GM23338 (cell line): ENCODE results near the gene CROCC2. TPM values are rescaled to one million over a fixed set of nuclear protein-coding genes. Genes with fewer than 3 reads are reported as not detected.

Experiments
- ATAC-seq: fragments of 200-7000 bp; cut with Tn5 transposase; 3 replicates; pipeline ENCODE4 v1.9.1; 2020
- DNase-seq: peaks from one replicate; pipeline ENCODE4 v3.0.0-alpha.2; 2015; ENCODE audit warnings: low spot score
- H2AFZ ChIP-seq: fragments of 200-600 bp; sonication (generic); 2 replicates; pipeline ENCODE4 v1.8.0; 2016; ENCODE audit warnings: antibody characterized with exemption, mild to moderate bottlenecking, moderate library complexity
- H3F3A ChIP-seq: fragments of 200-600 bp; sonication (generic); replicated peaks from 2 replicates; pipeline ENCODE4 v1.8.0; 2017; ENCODE audit warnings: antibody characterized with exemption, mixed run types, low read depth
- H3K27ac ChIP-seq: fragments of 200-600 bp; sonication (generic); 2 replicates; pipeline ENCODE4 v1.6.1; 2016; ENCODE audit warnings: low read depth
- H3K27me3 ChIP-seq: fragments of 200-600 bp; sonication (generic); 2 replicates; pipeline ENCODE4 v1.8.0; 2016; ENCODE audit warnings: mild to moderate bottlenecking, mixed run types, moderate library complexity; ENCODE audit not compliant: insufficient read depth
- H3K36me3 ChIP-seq: fragments of 200-600 bp; sonication (generic); 2 replicates; pipeline ENCODE4 v1.8.0; 2016; ENCODE audit warnings: mild to moderate bottlenecking; ENCODE audit not compliant: insufficient read depth
- H3K4me1 ChIP-seq: fragments of 200-600 bp; sonication (generic); 2 replicates; pipeline ENCODE4 v1.8.0; 2016; ENCODE audit warnings: mild to moderate bottlenecking, moderate library complexity; ENCODE audit not compliant: insufficient read depth
- H3K4me2 ChIP-seq: fragments of 200-600 bp; sonication (generic); 2 replicates; pipeline ENCODE4 v1.7.1; 2017; ENCODE audit warnings: mixed run types
- H3K4me3 ChIP-seq: fragments of 200-600 bp; sonication (generic); 2 replicates; pipeline ENCODE4 v1.6.1; 2016; ENCODE audit warnings: mixed run types
- H3K79me2 ChIP-seq: fragments of 200-600 bp; sonication (generic); replicated peaks from 2 replicates; pipeline ENCODE4 v1.8.0; 2017; ENCODE audit warnings: mild to moderate bottlenecking; ENCODE audit not compliant: insufficient read depth
- H3K9me2 ChIP-seq: fragments of 200-600 bp; sonication (generic); 2 replicates; pipeline ENCODE4 v1.8.0; 2017; ENCODE audit not compliant: insufficient read depth
- H4K20me1 ChIP-seq: fragments of 200-600 bp; sonication (generic); replicated peaks from 2 replicates; pipeline ENCODE4 v1.8.0; 2017; ENCODE audit warnings: mild to moderate bottlenecking; ENCODE audit not compliant: insufficient read depth
- H3K27ac Mint-ChIP-seq: 2 replicates; pipeline ENCODE4 v1.8.0; 2020; ENCODE audit warnings: inconsistent platforms, mild to moderate bottlenecking, moderate library complexity, mixed read lengths
- H3K27me3 Mint-ChIP-seq: 3 replicates; pipeline ENCODE4 v1.8.0; 2022; ENCODE audit warnings: low read depth, mild to moderate bottlenecking, moderate library complexity, mixed read lengths, inconsistent platforms; ENCODE audit not compliant: insufficient read depth, poor library complexity
- H3K36me3 Mint-ChIP-seq: 3 replicates; pipeline ENCODE4 v1.8.0; 2021; ENCODE audit warnings: low read depth, mild to moderate bottlenecking, inconsistent platforms, moderate library complexity, mixed read lengths
- H3K4me1 Mint-ChIP-seq: 3 replicates; pipeline ENCODE4 v1.8.0; 2020; ENCODE audit warnings: mild to moderate bottlenecking, inconsistent platforms, mixed read lengths
- H3K4me3 Mint-ChIP-seq: 3 replicates; pipeline ENCODE4 v1.8.0; 2021; ENCODE audit warnings: moderate library complexity, mild to moderate bottlenecking, inconsistent platforms, mixed read lengths
- H3K9me3 Mint-ChIP-seq: 3 replicates; pipeline ENCODE4 v1.8.0; 2020; ENCODE audit warnings: moderate library complexity, mild to moderate bottlenecking, inconsistent platforms, mixed read lengths
- CREB1 ChIP-seq: fragments of 250-450 bp; sonication (Bioruptor Pico); IDR thresholded peaks from 2 replicates; pipeline ENCODE4 v1.5.0; 2020; ENCODE audit warnings: low read depth, mild to moderate bottlenecking, moderate library complexity
- CTCF ChIP-seq, 2 experiments: fragments of 200-600 bp in 1 of 2; sonication (generic) in 1 of 2; conservative IDR thresholded peaks; 2 replicates each; pipeline versions ENCODE4 v1.5.1 to v1.6.1; 2016 to 2017; ENCODE audit warnings: antibody characterized with exemption in 2 of 2, low read depth in 2 of 2, mild to moderate bottlenecking in 2 of 2, moderate library complexity in 1 of 2
- ETS1 ChIP-seq: IDR thresholded peaks from 2 replicates; pipeline ENCODE4 v1.6.1; 2016; ENCODE audit warnings: antibody characterized with exemption
- EZH2 ChIP-seq: fragments of 200-600 bp; sonication (generic); IDR thresholded peaks from one replicate; pipeline ENCODE4 v1.8.0; 2017; ENCODE audit warnings: antibody characterized with exemption, mild to moderate bottlenecking, low read depth; ENCODE audit not compliant: unreplicated experiment
- EZH2phosphoT487 ChIP-seq: fragments of 200-600 bp; sonication (generic); IDR thresholded peaks from one replicate; pipeline ENCODE4 v1.8.1; 2018; ENCODE audit warnings: antibody characterized with exemption; ENCODE audit not compliant: unreplicated experiment
- JUNB ChIP-seq: IDR thresholded peaks from one replicate; pipeline ENCODE4 v1.6.1; 2016; ENCODE audit warnings: antibody characterized with exemption; ENCODE audit not compliant: unreplicated experiment
- NANOG ChIP-seq: IDR thresholded peaks from 2 replicates; pipeline ENCODE4 v1.6.1; 2016; ENCODE audit warnings: antibody characterized with exemption, borderline replicate concordance
- POLR2AphosphoS5 ChIP-seq: IDR thresholded peaks from 2 replicates; pipeline ENCODE4 v1.6.1; 2016; ENCODE audit warnings: antibody characterized with exemption, low read depth
- STAT1 ChIP-seq: IDR thresholded peaks from one replicate; pipeline ENCODE4 v1.6.1; 2016; ENCODE audit warnings: antibody characterized with exemption; ENCODE audit not compliant: unreplicated experiment
- ZNF331 ChIP-seq: fragments of 250-450 bp; sonication (Bioruptor Pico); IDR thresholded peaks from 2 replicates; pipeline ENCODE4 v1.5.0; 2020; ENCODE audit warnings: low read depth, mild to moderate bottlenecking, moderate library complexity
- ZNF462 ChIP-seq: fragments of 250-450 bp; sonication (Bioruptor Pico); IDR thresholded peaks from 2 replicates; pipeline ENCODE4 v1.5.0; 2020; ENCODE audit warnings: mild to moderate bottlenecking, moderate library complexity
- polyA plus RNA-seq: library from polyadenylated mRNA; unstranded; fragments of >200 nt; fragmentation: Nextera tagmentation; extraction: Ambion mirVana; gene quantifications from 2 replicates; pipeline ENCODE4 v1.2.1, GENCODE V29; 2016
- total RNA-seq: library from RNA; depleted of rRNA; stranded (reverse); fragments of >200 nt; shearing (Covaris generic); gene quantifications from 2 replicates; pipeline ENCODE4 v1.2.3, GENCODE V29; 2014

Gene CROCC2
- total and polyA plus RNA-seq, 2 experiments from 2014 or later = not detected

GRCh38 chr2:240884745-240885144 is 21.4 kb upstream of the CROCC2 start:
- no peak overlapping the region for H3K27ac Mint-ChIP-seq
- H3K36me3 Mint-ChIP-seq = no peaks in the 10 kb centered on the region
- H3K4me3 Mint-ChIP-seq = no peak overlapping the region
- H3K27me3 Mint-ChIP-seq = peaks cover 7% of the 10 kb centered on the region
- no peak overlapping the region for H3K4me2 ChIP-seq
- no peak overlapping the region for H2AFZ ChIP-seq
- ATAC-seq (no peak), DNase-seq (no peak)
- H3K9me2 ChIP-seq = no peaks in the 10 kb centered on the region
- no peak overlapping the region for H3K27ac ChIP-seq
- H3K36me3 ChIP-seq = no peaks in the 10 kb centered on the region
- no peaks in the 10 kb centered on the region for H3K9me3 Mint-ChIP-seq
- no peak for TF ChIP-seq STAT1
- no peak for TF ChIP-seq CREB1 (CRISPR knock-in tag)
- TF ChIP-seq ZNF331 (CRISPR knock-in tag) = no peak
- TF ChIP-seq ZNF462 (CRISPR knock-in tag) = no peak
- no peak for TF ChIP-seq ETS1
- no peak for TF ChIP-seq JUNB
- no peak for TF ChIP-seq POLR2AphosphoS5
- TF ChIP-seq CTCF (conservative IDR thresholded peaks at IDR 0.05; ENCODE audit: low read depth in 2 of 2) = no peak
- TF ChIP-seq EZH2 = no peak
- no peak for TF ChIP-seq EZH2phosphoT487
- no peak for TF ChIP-seq NANOG
- H3K4me3 ChIP-seq = no peak overlapping the region
- no peaks in the 10 kb centered on the region for H3K79me2 ChIP-seq
- H3K4me1 Mint-ChIP-seq = peaks cover 3% of the 10 kb centered on the region; the same call in 1 of the 3 replicates
- H3F3A ChIP-seq = no peaks in the 10 kb centered on the region
- no peaks in the 10 kb centered on the region for H3K27me3 ChIP-seq
- H3K4me1 ChIP-seq = no peaks in the 10 kb centered on the region
- H4K20me1 ChIP-seq = no peaks in the 10 kb centered on the region
